ENCODE measurements around the gene EIF3A.
"Not testable (repeated sequence)": the region's sequence is repeated elsewhere in the genome, so short reads cannot be mapped to it uniquely, and the experiment has no call there.

EIF3A gene

GRCh38 chr10:119029613-119030420 is 50.8 kb downstream of the EIF3A start, which contains the start of gene NANOS1:
Gene NANOS1, plus strand, starts transcription at chr10:119029714. Its CDS starts 88 bp downstream, at chr10:119029802.
- DNase-seq (ENCODE audit: insufficient read length, low spot score) (no peak), FAIRE-seq (no peak)
- TF ChIP-seq CTCF (IDR thresholded peaks at IDR 0.05; ENCODE audit: insufficient read depth, missing control alignments) = no peak

- no peak for FAIRE-seq
- no peak for TF ChIP-seq CTCF (IDR thresholded peaks at IDR 0.05; ENCODE audit: insufficient read depth, missing control alignments)
- peak; percentile 82 for DNase-seq (ENCODE audit: insufficient read length, low spot score)
Measured at GRCh38 chr10:119028900-119029612, 51.6 kb downstream of the EIF3A start.

GRCh38 chr10:119028445-119028899 is 52.1 kb downstream of the EIF3A start:
- DNase-seq (ENCODE audit: insufficient read length, low spot score); FAIRE-seq: not testable (repeated sequence)

- TF ChIP-seq CTCF (IDR thresholded peaks at IDR 0.05; ENCODE audit: insufficient read depth, missing control alignments) = no peak
- DNase-seq (ENCODE audit: insufficient read length, low spot score) = no peak
- FAIRE-seq = no peak
Measured at GRCh38 chr10:119026301-119027110, 54.1 kb downstream of the EIF3A start.

- DNase-seq (ENCODE audit: insufficient read length, low spot score) (no peak), FAIRE-seq (no peak)
- no peak for TF ChIP-seq CTCF (IDR thresholded peaks at IDR 0.05; ENCODE audit: insufficient read depth, missing control alignments)
Measured at GRCh38 chr10:119025776-119026175, 54.8 kb downstream of the EIF3A start.

- DNase-seq (ENCODE audit: insufficient read length, low spot score) = no peak
- FAIRE-seq = no peak
- TF ChIP-seq CTCF (IDR thresholded peaks at IDR 0.05; ENCODE audit: insufficient read depth, missing control alignments) = no peak
Measured at GRCh38 chr10:119025336-119025735, 55.3 kb downstream of the EIF3A start.

GRCh38 chr10:119024882-119025281 is 55.7 kb downstream of the EIF3A start:
- FAIRE-seq (no peak), DNase-seq (ENCODE audit: insufficient read length, low spot score) (no peak)
- TF ChIP-seq CTCF (IDR thresholded peaks at IDR 0.05; ENCODE audit: insufficient read depth, missing control alignments) = no peak

All from D721Med (cell line).